OCI-M2 (cell line): ENCODE results near the gene PI16.
"Not testable (repeated sequence)": the region's sequence is repeated elsewhere in the genome, so short reads cannot be mapped to it uniquely, and the experiment has no call there.

Source experiments
- DNase-seq: peaks from one replicate; lab custom pipeline; 2025; ENCODE audit not compliant: unreplicated experiment; lab: John Stamatoyannopoulos, UW

PI16 gene

DNA sequence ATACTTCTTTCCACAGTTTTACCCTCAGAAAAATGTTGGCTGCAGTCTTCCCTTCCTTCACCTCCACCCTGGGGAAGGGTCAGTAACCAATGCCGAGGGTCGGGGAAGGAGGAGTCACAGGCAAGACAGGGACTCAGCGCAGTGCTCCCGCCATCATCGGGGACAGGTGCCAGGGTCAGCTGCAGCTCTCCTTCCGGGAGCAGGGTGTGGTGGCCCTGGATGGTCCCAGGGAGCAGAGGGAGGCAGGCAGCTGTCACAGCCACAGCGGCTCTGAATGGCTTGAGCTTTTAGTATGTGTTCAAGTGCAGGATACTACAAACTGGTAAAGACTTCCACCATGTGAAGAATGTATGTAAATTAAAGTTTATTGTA lies 26.0 kb upstream of the PI16 start:
- no peak for DNase-seq

GRCh38 chr6:36929152-36929551 lies 25.4 kb upstream of the PI16 start:
- no peak for DNase-seq

DNA sequence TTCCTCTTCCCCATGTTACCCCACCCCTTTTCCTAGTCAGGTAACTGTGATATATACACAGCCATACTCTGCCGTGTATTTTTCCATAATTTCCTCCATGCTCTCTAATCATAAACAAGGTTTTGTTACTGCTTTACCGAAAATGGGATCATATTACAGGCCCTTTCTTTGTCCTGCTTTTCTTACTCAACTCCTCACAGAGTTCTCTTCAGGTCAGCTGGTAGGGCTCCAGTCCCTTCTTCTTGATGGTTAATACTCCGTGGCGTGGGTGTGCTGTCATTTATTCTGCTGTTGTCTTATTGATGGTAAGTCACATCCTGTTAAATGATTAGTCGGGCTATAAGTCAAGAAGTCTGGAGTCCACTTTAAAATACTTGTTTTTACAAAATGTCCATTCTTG lies 24.9 kb upstream of the PI16 start:
- DNase-seq = no peak

- no peak for DNase-seq
These were observed 24.1 kb upstream of the PI16 start for GRCh38 chr6:36930483-36930882.

GRCh38 chr6:36933102-36933501 lies 21.4 kb upstream of the PI16 start:
- no peak for DNase-seq

- no peak for DNase-seq
These were observed 21.0 kb upstream of the PI16 start for GRCh38 chr6:36933519-36933918.

DNA sequence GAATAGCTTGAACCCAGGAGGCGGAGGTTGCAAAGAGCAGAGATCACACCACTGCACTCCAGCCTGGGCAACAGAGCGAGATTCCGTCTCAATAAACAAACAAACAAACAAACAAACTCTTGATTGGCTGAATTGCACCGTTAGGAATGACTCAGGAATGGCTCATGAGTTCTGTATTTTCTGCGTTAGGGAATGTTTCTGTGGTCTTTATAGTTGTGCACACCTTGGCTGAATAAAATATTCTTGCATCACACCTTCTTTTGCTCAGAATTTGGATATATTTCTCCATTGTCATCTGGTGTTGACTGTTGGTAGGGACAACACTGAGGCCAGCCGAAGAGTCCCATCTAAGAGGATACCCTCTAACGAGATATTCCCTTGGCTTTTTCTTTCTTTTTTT lies 19.6 kb upstream of the PI16 start:
- DNase-seq = no peak

DNA sequence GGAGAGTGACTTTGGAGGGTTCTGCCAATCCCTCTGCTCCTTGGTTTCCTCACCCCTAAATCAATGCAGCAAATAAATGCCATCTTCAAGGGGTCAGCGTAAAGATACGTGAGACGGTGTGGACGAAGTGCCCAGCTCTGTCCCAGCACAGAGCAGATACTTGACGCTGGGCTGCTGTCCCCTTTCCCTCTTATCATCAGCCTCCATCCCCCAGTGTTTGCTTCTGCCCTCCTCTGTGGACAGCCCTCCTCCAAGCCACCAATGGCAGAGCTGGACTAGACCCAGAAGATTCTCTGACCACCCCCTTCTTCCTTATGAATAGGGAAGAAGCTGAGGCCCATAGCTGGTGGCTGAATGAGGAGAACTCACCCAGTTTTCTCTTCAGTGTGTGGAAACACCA lies 17.7 kb upstream of the PI16 start:
- no peak for DNase-seq

DNA sequence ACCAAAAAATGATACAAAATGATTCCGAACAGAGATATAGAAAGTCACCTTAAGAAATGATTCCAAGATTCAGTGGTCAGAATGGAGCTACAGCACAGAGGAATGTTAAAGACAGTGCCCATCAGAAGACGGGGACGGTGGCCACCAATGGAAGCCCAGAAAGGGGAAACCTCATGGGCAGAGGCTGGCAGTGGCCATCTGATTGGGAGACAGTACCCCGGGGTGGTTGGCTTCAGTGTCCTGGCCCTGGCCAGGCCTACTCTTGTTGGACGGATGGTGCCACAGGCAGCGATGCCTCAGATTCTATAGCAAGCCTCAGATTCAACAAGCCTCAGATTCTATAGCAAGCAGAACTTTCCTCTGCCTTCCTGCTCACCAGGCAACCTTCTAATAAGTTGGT lies 16.6 kb upstream of the PI16 start:
- no peak for DNase-seq

DNA sequence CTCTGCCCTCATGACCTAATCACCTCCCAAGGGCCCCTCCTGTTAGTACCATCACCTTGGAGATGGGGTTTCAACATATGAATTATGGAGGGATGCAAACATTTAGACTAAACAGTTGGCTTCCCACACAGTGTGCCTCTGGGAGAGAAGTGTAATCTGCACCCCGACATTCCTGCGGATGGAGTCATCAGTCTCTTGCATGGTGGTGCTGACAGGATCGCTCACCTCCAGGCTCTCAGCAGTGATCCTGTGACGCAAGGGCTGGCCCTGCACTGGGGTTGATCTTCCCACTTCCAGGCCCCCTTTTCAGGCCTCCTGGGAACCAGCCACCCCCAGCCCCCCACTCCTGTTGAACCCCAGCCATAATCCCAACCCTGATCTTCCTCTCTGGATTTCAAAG lies 16.0 kb upstream of the PI16 start:
- DNase-seq = no peak

DNA sequence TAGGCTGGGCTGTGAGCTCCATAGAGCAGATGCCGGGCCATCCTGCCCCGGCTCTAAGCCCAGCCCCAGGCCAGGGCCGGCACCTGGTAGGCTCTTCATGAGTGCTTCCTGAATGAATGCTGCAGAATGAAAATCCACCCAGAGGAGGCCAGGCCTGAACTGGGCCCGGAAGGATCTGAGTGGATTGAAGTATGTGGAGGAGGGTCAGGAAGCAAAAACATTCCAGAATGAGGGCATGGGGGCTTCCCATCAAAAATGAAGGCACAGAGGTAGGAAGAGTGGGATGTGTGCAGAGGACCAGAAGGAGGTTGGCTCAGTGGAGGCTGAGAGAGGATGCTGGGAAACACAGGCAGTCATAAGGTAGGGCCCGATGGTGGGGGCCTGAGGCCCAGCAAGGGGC lies 15.5 kb upstream of the PI16 start:
- DNase-seq = not testable (repeated sequence)

DNA sequence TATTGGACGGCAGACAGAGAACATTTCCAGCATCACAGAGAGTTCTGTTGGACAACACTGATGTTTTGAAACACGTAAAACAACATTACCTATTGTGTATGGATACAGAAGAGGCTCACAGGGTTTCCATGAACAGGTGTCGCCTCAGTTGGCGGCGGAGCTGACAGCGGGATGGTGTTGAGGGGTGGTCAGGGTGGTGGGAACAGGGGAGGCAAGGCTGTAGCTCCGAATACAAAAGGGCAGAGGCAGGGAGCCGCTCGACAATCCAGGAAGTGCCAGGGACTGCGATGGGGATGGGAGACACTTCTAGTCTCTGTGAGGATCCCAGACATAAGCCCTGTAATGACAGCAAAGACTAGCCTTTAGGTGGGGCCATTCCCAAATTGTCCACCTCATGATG lies 14.5 kb upstream of the PI16 start:
- DNase-seq = no peak

DNA sequence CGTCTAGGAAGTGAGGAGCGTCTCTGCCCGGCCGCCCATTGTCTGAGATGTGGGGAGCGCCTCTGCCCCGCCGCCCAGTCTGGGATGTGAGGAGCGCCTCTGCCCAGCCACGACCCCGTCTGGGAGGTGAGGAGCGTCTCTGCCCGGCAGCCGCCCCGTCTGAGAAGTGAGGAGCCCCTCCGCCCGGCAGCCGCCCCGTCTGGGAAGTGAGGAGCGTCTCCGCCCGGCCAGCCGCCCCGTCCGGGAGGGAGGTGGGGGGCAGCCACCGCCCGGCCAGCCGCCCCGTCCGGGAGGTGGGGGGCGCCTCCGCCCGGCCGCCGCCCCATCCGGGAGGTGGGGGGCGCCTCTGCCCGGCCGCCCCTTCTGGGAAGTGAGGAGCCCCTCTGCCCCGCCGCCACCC lies 13.0 kb upstream of the PI16 start:
- not testable (repeated sequence) for DNase-seq

GRCh38 chr6:36942329-36942728 lies 12.2 kb upstream of the PI16 start:
- not testable (repeated sequence) for DNase-seq

DNA sequence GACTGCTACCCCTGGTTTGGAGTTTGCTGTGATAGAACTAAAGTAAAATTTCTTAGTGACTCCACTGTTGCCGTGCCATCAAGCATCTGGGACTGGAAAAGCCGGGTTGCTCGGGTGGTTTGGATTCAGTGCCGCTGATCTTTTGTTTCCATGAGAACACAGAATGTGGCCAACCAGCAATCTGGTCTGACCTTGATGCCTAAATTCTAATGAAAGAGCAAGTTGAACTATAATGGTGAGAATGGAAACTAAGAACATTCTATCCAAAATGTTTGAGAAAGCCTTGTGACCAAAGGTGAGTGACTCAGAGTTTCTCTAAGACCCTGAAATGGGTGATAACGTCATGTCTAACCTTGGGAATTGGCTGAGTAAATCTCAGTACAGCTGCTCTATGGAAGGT lies 9.9 kb upstream of the PI16 start:
- no peak for DNase-seq

- no peak for DNase-seq
These were observed 9.2 kb upstream of the PI16 start for GRCh38 chr6:36945301-36945700.

- no peak for DNase-seq
These were observed 8.0 kb upstream of the PI16 start for GRCh38 chr6:36946526-36946925.

GRCh38 chr6:36947570-36948351 lies 6.8 kb upstream of the PI16 start:
- no peak for DNase-seq

DNA sequence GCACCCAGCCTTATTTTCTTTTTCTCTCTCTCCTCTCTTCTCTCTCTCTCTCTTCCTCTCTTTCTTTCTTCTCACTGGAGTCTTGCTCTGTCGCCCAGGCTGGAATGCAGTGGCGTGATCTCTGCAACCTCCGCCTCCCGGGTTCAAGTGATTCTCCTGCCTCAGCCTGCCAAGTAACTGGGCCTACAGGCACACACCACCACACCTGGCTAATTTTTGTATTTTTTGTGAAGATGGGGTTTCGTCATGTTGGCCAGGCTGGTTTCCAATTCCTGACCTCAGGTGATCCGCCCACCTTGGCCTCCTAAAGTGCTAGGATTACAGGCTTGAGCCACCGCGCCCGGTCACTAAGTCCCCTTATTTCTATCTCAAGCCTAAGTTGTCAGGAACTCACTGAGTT lies 5.5 kb upstream of the PI16 start:
- DNase-seq = not testable (repeated sequence)

DNA sequence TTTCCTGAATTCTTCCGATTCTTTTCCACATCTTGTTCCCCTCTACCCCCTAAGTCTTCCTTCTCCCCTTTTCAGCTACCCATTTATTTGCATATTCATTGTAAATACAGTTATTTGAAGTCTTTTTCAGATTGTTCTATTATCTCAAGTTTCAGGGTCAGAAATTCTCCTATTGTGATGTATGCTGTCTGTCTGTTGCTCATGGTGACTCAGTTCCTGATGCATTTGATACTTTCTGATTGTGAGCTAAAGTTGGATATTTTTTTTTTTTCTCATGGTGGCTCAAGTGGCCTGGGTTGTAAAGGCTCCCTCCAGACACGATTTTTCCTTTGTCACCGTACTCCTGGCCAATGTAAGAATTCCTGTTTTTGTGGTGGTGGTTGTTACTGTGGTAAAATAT lies 4.9 kb upstream of the PI16 start:
- DNase-seq = no peak

DNA sequence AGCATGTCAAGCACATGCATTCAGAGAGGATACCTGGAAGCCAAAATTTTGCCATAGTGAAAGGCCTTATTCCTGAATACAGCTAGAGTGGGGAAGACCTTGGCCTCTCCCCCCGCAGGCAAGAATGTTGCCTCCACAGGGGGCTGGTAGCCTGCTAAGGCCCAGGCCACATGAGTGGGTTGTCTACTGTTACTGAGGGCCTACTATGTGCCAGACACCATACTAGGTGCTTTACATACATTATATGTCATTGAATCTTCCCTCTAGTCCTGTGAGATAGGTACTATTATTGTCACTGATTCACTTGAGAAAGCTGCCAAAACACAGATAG lies 642 bp upstream of the PI16 start:
- DNase-seq = no peak

DNA sequence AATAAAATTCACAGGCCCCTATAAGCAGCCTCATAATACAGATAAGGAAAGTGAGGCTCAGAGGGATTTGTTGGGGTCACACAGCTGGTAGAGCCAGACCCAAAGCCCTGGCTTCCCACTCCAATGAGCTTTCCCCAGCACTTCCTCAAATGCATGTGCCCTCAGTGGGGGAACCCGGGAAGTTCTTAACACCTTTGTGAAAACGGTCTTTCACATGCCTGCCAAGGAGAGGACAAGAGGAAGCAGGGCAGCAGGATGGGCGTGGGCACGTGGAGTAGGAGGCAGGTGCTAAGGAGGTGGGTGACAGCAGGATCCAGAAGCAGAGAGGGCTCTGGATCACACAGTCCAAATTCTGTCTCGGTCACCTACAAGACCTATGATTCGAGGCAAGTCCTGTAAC lies 598 bp downstream of the PI16 start:
- DNase-seq = no peak

DNA sequence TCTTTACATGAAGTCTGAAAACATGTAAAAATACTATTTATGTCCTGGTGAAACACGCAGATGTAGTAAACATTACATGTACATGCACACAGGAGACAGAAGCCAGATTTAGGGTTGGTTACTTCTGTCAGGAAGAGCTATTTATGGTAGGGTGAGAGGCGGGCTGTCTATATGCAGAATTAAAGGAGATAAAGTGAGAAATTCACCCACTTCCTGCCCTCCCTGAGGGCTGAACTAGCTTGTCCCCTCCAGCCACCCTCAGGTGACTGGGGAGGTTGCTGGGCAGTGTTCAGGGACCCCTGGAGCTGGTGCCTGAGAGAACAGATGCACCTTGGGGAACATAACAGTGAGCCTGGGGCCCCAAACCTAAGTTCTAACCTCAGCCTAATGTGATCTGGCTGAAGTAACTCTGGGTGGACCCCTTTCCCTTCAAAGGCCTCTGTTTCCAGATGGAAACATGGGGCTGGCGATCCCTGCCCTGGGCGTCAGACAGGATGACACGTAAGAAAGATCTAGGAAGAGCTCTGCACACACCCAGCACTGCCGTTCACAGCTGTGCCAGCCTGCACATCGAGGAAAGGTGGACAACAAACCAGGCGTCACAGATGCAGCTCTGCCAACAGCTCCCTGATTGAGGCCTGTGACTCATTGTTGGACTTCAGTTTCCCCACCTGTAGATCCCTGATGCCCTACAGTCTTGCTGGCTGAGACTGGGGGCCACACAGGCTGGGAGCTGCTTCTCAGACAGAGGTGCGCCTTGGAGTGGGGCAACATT lies 1.3 kb downstream of the PI16 start:
- DNase-seq = no peak
